Measurements from ENCODE around the gene CHST14. TPM values are rescaled to one million over a fixed set of nuclear protein-coding genes. Genes with fewer than 3 reads are reported as not detected.

The CHST14 gene
- total and polyA plus RNA-seq, 2 donors: 5.1 to 11.9 TPM

DNA sequence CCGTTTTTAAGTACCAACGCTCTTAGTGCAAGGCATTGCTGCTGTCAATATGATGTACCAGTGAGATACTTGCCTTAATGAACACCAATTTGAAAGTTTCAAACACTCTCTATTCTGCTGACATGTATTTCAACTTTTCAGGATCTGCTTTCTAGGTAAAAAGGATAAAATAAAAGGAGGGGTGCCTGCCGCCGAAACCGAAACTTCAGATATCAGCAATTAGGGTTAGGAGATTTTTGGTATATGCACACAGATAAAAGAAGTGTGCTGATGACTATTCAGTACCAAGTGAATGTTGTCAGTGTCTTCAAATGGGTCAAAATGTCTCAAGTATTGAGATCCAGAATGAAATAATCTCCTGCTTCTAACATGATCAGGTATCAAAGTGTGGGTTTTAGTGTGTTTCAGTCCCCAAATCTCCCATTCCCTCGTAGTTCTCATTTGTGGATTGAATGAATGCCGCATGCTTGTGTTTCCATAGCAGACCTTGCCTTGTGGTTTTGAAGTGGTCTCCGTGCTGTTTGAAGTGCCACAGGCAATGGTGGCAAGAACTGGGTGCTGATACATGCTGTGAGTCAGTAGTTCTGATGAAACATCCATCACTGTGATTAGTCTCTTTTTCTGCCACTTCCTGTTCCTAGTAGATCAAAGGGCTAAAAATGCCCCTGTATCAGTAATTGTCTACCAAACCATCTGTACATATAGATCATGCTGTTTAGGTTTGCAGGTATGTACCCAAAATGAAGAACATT, 22.5 kb downstream of the CHST14 start:
- DNase-seq (ENCODE audit: low read depth in 6 of 9, low spot score in 9 of 9): peak in 1 of 9 donors; percentile 25
- no peak overlapping the region for H3K27ac ChIP-seq (ENCODE audit: low read depth in 1 of 2, low read length in 1 of 2)
- H3K36me3 ChIP-seq (ENCODE audit: control insufficient read depth in 2 of 2, insufficient read depth in 2 of 2, low read length in 1 of 2): no peaks in the 10 kb centered on the region
- WGBS: 69% methylated on average over 8 of the region's 8 CpGs
- H3K9me3 ChIP-seq (ENCODE audit: control insufficient read depth in 2 of 2, insufficient read depth in 1 of 2, low read length in 1 of 2): peaks cover 0 to 2% of the 10 kb centered on the region in 2 donors
- H3K27me3 ChIP-seq (ENCODE audit: control insufficient read depth in 2 of 2, insufficient read depth in 1 of 2, low read length in 1 of 2): no peaks in the 10 kb centered on the region
- no peak overlapping the region for H3K4me3 ChIP-seq (ENCODE audit: low read length in 2 of 2)
- H3K4me1 ChIP-seq (ENCODE audit: control insufficient read depth in 2 of 2, insufficient read depth in 2 of 2, low read length in 2 of 2): no peaks in the 10 kb centered on the region

DNA sequence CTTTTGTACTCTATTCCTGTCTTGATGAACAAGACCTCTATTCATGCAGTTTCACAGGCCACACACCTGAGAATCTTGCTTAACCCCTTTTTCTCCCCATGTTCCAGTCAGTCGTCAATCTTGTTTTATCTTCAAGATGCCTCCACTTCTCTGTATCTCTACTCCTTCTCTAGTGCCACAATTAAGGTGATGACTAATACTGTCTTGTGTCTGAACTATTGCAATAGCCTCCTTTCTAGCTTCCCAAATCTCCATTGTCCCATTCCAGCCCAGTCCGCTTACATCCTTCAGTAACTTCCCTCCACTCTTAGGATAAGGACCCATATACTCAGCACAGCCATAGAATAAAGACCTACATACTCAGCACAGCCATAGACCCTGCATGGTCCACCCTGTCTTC, 24.7 kb downstream of the CHST14 start:
- 99% methylated on average over 2 of the region's 2 CpGs for WGBS
- no peak for DNase-seq (ENCODE audit: low read depth in 6 of 9, low spot score in 9 of 9)

DNA sequence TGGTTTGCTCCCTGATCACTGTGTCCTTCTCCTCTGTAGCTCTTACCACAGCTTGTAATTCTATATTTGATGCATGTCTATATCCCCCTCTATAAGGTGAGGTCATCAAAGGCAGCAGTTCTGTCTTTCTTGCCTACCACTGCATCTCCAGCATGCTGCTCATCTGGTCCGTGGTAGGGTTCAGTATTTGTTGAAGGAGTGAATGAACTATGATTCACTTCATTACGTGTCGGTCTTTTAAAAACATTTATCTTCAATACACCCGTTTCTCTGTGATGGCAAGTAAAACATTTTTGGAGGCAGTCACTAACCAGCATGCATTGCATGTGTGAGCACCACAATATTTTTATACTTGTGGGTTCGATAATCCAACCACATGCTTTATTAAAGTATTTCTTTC, 27.6 kb downstream of the CHST14 start:
- H3K9me3 ChIP-seq (ENCODE audit: control insufficient read depth in 2 of 2, insufficient read depth in 1 of 2, low read length in 1 of 2): no peaks in the 10 kb centered on the region
- DNase-seq (ENCODE audit: low read depth in 6 of 9, low spot score in 9 of 9): no peak
- 91% methylated on average over 5 of the region's 5 CpGs for WGBS
- H3K27me3 ChIP-seq (ENCODE audit: control insufficient read depth in 2 of 2, insufficient read depth in 1 of 2, low read length in 1 of 2): peaks cover 0 to 8% of the 10 kb centered on the region in 2 donors
- no peak overlapping the region for H3K4me3 ChIP-seq (ENCODE audit: low read length in 2 of 2)
- H3K27ac ChIP-seq (ENCODE audit: low read depth in 1 of 2, low read length in 1 of 2): no peak overlapping the region
- no peaks in the 10 kb centered on the region for H3K36me3 ChIP-seq (ENCODE audit: control insufficient read depth in 2 of 2, insufficient read depth in 2 of 2, low read length in 1 of 2)
- H3K4me1 ChIP-seq (ENCODE audit: control insufficient read depth in 2 of 2, insufficient read depth in 2 of 2, low read length in 2 of 2): no peaks in the 10 kb centered on the region

More for the DNA sequence above, 24.7 kb downstream of the CHST14 start:
- H3K27ac ChIP-seq (ENCODE audit: low read depth in 1 of 2, low read length in 1 of 2): no peak overlapping the region
- H3K4me1 ChIP-seq (ENCODE audit: control insufficient read depth in 2 of 2, insufficient read depth in 2 of 2, low read length in 2 of 2): no peaks in the 10 kb centered on the region
- no peak overlapping the region for H3K4me3 ChIP-seq (ENCODE audit: low read length in 2 of 2)
- no peaks in the 10 kb centered on the region for H3K9me3 ChIP-seq (ENCODE audit: control insufficient read depth in 2 of 2, insufficient read depth in 1 of 2, low read length in 1 of 2)
- H3K36me3 ChIP-seq (ENCODE audit: control insufficient read depth in 2 of 2, insufficient read depth in 2 of 2, low read length in 1 of 2): no peaks in the 10 kb centered on the region
- H3K27me3 ChIP-seq (ENCODE audit: control insufficient read depth in 2 of 2, insufficient read depth in 1 of 2, low read length in 1 of 2): peaks cover 0 to 3% of the 10 kb centered on the region in 2 donors

DNA sequence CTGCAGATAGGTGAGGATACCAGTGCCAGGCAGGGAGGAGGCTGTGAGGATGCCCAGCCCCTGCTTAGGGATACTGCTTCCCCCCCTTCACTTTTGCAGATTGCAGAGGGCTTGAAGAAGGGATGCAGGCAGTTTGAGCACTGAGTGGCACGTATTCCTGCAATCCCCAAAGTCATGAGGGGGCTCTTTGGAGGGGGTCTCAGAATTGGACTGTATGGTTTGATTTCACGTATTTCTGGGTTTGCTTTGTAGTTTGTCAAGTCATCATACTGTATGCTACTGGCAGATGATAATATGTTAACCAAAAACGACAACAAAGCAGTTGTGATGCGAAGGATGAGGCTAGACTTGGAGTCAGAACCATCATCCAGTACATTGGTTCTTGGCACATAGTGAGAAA, 28.1 kb downstream of the CHST14 start:
- no peaks in the 10 kb centered on the region for H3K9me3 ChIP-seq (ENCODE audit: control insufficient read depth in 2 of 2, insufficient read depth in 1 of 2, low read length in 1 of 2)
- WGBS: 89% methylated on average over 4 of the region's 4 CpGs
- H3K4me1 ChIP-seq (ENCODE audit: control insufficient read depth in 2 of 2, insufficient read depth in 2 of 2, low read length in 2 of 2): no peaks in the 10 kb centered on the region
- peaks cover 0 to 10% of the 10 kb centered on the region in 2 donors for H3K27me3 ChIP-seq (ENCODE audit: control insufficient read depth in 2 of 2, insufficient read depth in 1 of 2, low read length in 1 of 2)
- H3K4me3 ChIP-seq (ENCODE audit: low read length in 2 of 2): no peak overlapping the region
- no peak for DNase-seq (ENCODE audit: low read depth in 6 of 9, low spot score in 9 of 9)
- no peak overlapping the region for H3K27ac ChIP-seq (ENCODE audit: low read depth in 1 of 2, low read length in 1 of 2)
- H3K36me3 ChIP-seq (ENCODE audit: control insufficient read depth in 2 of 2, insufficient read depth in 2 of 2, low read length in 1 of 2): no peaks in the 10 kb centered on the region

DNA sequence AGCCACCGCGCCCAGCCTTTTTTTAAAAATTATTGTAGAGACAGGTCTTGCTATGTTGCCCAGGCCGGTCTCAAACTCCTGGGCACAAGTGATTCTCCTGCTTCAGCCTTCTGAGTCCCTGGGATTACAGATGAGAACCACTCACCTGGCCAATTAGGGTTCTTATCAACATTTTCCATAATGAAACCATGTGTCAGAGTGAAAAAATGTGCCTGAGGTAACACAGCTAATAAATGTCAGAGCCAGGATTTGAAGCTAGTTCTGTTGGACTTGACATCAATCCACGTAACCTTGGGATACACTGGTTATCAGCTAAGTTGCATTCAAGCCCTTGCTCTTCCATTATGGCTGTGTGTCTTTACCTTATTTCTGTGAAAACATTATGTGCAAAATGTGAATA, 29.1 kb downstream of the CHST14 start:
- Histone ChIP-seq H3K36me3 (ENCODE audit: control insufficient read depth in 2 of 2, insufficient read depth in 2 of 2, low read length in 1 of 2) (no peaks in the 10 kb centered on the region), H3K4me1 (ENCODE audit: control insufficient read depth in 2 of 2, insufficient read depth in 2 of 2, low read length in 2 of 2) (no peaks in the 10 kb centered on the region), H3K27ac (ENCODE audit: low read depth in 1 of 2, low read length in 1 of 2) (no peak overlapping the region), H3K27me3 (ENCODE audit: control insufficient read depth in 2 of 2, insufficient read depth in 1 of 2, low read length in 1 of 2) (peaks cover 0 to 10% of the 10 kb centered on the region in 2 donors), H3K4me3 (ENCODE audit: low read length in 2 of 2) (no peak overlapping the region), H3K9me3 (ENCODE audit: control insufficient read depth in 2 of 2, insufficient read depth in 1 of 2, low read length in 1 of 2) (no peaks in the 10 kb centered on the region)
- 87% methylated on average over 4 of the region's 4 CpGs for WGBS
- no peak for DNase-seq (ENCODE audit: low read depth in 6 of 9, low spot score in 9 of 9)

DNA sequence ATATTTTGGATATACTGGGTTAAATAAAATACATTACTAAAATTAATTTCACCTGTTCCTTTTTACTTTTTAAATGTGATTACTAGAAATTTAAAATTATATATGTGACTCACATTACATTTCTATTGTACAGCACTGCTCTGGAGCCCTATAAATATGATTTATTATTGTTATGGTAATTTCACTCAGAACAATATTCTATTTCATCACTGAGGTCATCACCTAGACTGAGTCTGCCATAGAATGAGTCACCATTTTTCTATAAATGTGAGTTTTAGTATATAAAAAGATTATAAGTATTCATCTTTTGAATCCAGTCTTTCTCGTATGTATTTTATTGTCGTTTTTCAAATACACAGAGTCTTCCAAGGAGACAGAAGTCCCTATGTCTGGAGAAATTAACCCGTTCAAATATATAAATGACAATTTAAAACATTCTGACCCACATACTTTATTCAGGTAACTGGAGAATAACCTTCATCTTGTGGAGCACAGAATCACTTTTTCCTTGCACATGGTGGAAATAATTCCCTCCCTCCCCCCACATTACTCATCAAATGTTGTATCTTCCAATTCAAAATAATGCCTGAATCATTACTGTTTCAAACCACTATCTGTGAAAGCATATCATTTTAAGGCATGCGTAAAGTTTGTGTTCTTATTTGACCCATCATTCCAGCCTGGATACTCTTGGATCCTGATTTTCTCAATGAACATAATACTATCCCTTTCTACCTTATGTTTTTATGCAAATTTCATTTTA, 30.0 kb downstream of the CHST14 start:
- H3K9me3 ChIP-seq (ENCODE audit: control insufficient read depth in 2 of 2, insufficient read depth in 1 of 2, low read length in 1 of 2): no peaks in the 10 kb centered on the region
- H3K4me3 ChIP-seq (ENCODE audit: low read length in 2 of 2): no peak overlapping the region
- DNase-seq (ENCODE audit: low read depth in 6 of 9, low spot score in 9 of 9): no peak
- H3K27ac ChIP-seq (ENCODE audit: low read depth in 1 of 2, low read length in 1 of 2): no peak overlapping the region
- WGBS: 97% methylated on average over 4 of the region's 4 CpGs
- H3K27me3 ChIP-seq (ENCODE audit: control insufficient read depth in 2 of 2, insufficient read depth in 1 of 2, low read length in 1 of 2): peaks cover 0 to 10% of the 10 kb centered on the region in 2 donors
- H3K36me3 ChIP-seq (ENCODE audit: control insufficient read depth in 2 of 2, insufficient read depth in 2 of 2, low read length in 1 of 2): no peaks in the 10 kb centered on the region
- H3K4me1 ChIP-seq (ENCODE audit: control insufficient read depth in 2 of 2, insufficient read depth in 2 of 2, low read length in 2 of 2): no peaks in the 10 kb centered on the region

DNA sequence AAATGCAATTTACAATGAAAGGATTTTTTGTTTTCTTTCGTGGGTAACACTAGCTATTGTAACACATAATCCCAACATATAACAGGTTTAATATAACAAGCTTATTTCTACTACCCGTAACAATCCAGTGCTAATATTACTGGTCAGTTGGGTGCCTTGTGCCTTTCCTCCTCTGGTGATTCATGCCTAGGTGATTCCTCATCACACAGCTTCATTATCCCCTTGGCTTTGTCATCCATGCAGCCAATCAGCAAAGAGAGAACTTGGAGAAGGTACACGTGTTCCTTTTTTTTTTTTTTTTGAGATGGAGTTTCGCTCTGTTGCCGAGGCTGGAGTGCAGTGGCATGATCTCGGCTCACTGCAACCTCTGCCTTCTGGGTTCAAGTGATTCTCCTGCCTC, 30.7 kb downstream of the CHST14 start:
- no peak overlapping the region for H3K27ac ChIP-seq (ENCODE audit: low read depth in 1 of 2, low read length in 1 of 2)
- H3K4me3 ChIP-seq (ENCODE audit: low read length in 2 of 2): no peak overlapping the region
- DNase-seq (ENCODE audit: low read depth in 6 of 9, low spot score in 9 of 9): no peak
- peaks cover 0 to 10% of the 10 kb centered on the region in 2 donors for H3K27me3 ChIP-seq (ENCODE audit: control insufficient read depth in 2 of 2, insufficient read depth in 1 of 2, low read length in 1 of 2)
- WGBS: 92% methylated on average over 6 of the region's 6 CpGs
- H3K4me1 ChIP-seq (ENCODE audit: control insufficient read depth in 2 of 2, insufficient read depth in 2 of 2, low read length in 2 of 2): no peaks in the 10 kb centered on the region
- H3K36me3 ChIP-seq (ENCODE audit: control insufficient read depth in 2 of 2, insufficient read depth in 2 of 2, low read length in 1 of 2): no peaks in the 10 kb centered on the region
- H3K9me3 ChIP-seq (ENCODE audit: control insufficient read depth in 2 of 2, insufficient read depth in 1 of 2, low read length in 1 of 2): no peaks in the 10 kb centered on the region

DNA sequence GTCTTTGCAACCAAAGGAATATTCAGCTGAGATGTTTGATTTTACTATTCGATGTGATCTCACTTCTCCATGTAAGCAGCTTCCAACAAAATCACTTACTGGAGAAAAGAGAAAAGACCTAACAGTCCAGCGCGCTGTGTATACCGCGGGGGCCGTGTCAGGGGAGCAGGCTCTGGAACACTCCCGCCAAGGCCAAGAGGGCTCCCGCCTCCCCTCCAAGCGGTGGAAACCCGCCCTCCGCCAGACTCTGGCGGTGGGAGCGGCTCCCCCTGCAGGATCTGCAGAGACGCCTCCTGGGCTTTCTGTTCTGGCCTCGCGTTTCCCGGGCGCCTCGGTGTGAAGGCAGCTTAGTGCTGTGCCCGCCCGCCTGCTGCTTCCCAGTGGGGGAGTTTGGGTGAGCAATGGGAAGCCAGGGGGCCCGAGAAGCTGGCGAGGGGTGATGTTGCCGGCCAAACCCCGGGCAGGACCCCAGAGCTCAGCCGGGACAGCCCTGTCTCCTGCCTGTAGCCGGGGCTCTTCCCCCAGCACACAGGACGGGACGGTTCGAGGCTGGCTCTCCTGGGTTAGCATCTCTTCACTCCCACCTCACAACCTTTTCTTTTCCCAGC, 36.3 kb downstream of the CHST14 start:
- WGBS: 7% methylated on average over 30 of the region's 30 CpGs
- Histone ChIP-seq H3K27ac (ENCODE audit: low read depth in 1 of 2, low read length in 1 of 2) (no peak overlapping the region), H3K4me3 (ENCODE audit: low read length in 2 of 2) (no peak overlapping the region), H3K4me1 (ENCODE audit: control insufficient read depth in 2 of 2, insufficient read depth in 2 of 2, low read length in 2 of 2) (peaks cover 7 to 17% of the 10 kb centered on the region in 2 donors), H3K9me3 (ENCODE audit: control insufficient read depth in 2 of 2, insufficient read depth in 1 of 2, low read length in 1 of 2) (no peaks in the 10 kb centered on the region), H3K27me3 (ENCODE audit: control insufficient read depth in 2 of 2, insufficient read depth in 1 of 2, low read length in 1 of 2) (peaks cover 23 to 58% of the 10 kb centered on the region in 2 donors), H3K36me3 (ENCODE audit: control insufficient read depth in 2 of 2, insufficient read depth in 2 of 2, low read length in 1 of 2) (no peaks in the 10 kb centered on the region)
- peak in 6 of 9 donors; percentile 26 to 71 (median 48) for DNase-seq (ENCODE audit: low read depth in 6 of 9, low spot score in 9 of 9)

- no peaks in the 10 kb centered on the region for H3K9me3 ChIP-seq (ENCODE audit: control insufficient read depth in 2 of 2, insufficient read depth in 1 of 2, low read length in 1 of 2)
Measured at GRCh38 chr15:40508216-40508615, 37.4 kb downstream of the CHST14 start.

More at GRCh38 chr15:40508216-40508615, 37.4 kb downstream of the CHST14 start:
- Histone ChIP-seq H3K27ac (ENCODE audit: low read depth in 1 of 2, low read length in 1 of 2) (no peak overlapping the region), H3K36me3 (ENCODE audit: control insufficient read depth in 2 of 2, insufficient read depth in 2 of 2, low read length in 1 of 2) (no peaks in the 10 kb centered on the region), H3K4me1 (ENCODE audit: control insufficient read depth in 2 of 2, insufficient read depth in 2 of 2, low read length in 2 of 2) (peaks cover 7 to 19% of the 10 kb centered on the region in 2 donors), H3K27me3 (ENCODE audit: control insufficient read depth in 2 of 2, insufficient read depth in 1 of 2, low read length in 1 of 2) (peaks cover 30 to 66% of the 10 kb centered on the region in 2 donors), H3K4me3 (ENCODE audit: low read length in 2 of 2) (no peak overlapping the region)
- 98% methylated on average over 1 of the region's 1 CpG for WGBS
- no peak for DNase-seq (ENCODE audit: low read depth in 6 of 9, low spot score in 9 of 9)

Measured in thymus (tissue), 11 donors.